H9 (cell line): ENCODE results near the gene DTNA. TPM values are rescaled to one million over a fixed set of nuclear protein-coding genes. Genes with fewer than 3 reads are reported as not detected.
A peak's percentile ranks its signal among the peaks of the same experiment; 100 is the strongest.

Experiments used
- DNase-seq: peaks from one replicate; pipeline ENCODE4 v3.0.0-alpha.2; 2017
- H2AFZ ChIP-seq: one replicate; pipeline ENCODE4 v1.6.1; 2013; ENCODE audit warnings: mild to moderate bottlenecking, low read length, control low read depth, moderate library complexity
- H2AK5ac ChIP-seq: 2 replicates; pipeline ENCODE4 v1.6.1; 2013; ENCODE audit warnings: low read length, control low read depth, mixed read lengths; ENCODE audit not compliant: insufficient read length
- H2BK120ac ChIP-seq: one replicate; pipeline ENCODE4 v1.6.1; 2013; ENCODE audit warnings: low read depth, mild to moderate bottlenecking, low read length, control low read depth, inconsistent platforms; ENCODE audit not compliant: poor library complexity, severe bottlenecking
- H2BK12ac ChIP-seq: 2 replicates; pipeline ENCODE4 v1.6.1; 2013; ENCODE audit warnings: low read length, control low read depth, mixed read lengths, low read depth; ENCODE audit not compliant: insufficient read length
- H2BK15ac ChIP-seq: 2 replicates; pipeline ENCODE4 v1.6.1; 2013; ENCODE audit warnings: low read depth, low read length, control low read depth
- H2BK20ac ChIP-seq: one replicate; pipeline ENCODE4 v1.6.1; 2013; ENCODE audit warnings: low read depth, mild to moderate bottlenecking, low read length, control low read depth, inconsistent platforms; ENCODE audit not compliant: poor library complexity, severe bottlenecking
- H2BK5ac ChIP-seq: 2 replicates; pipeline ENCODE4 v1.6.1; 2013; ENCODE audit warnings: low read length, control low read depth, mixed read lengths; ENCODE audit not compliant: insufficient read length
- H3K14ac ChIP-seq: 2 replicates; pipeline ENCODE4 v1.6.1; 2013; ENCODE audit warnings: low read length, control low read depth; ENCODE audit not compliant: insufficient read depth
- H3K18ac ChIP-seq: 2 replicates; pipeline ENCODE4 v1.6.1; 2013; ENCODE audit warnings: low read depth, mild to moderate bottlenecking, mixed read lengths, low read length, control low read depth; ENCODE audit not compliant: insufficient read length
- H3K23ac ChIP-seq: 2 replicates; pipeline ENCODE4 v1.6.1; 2013; ENCODE audit warnings: low read length, control low read depth, mixed read lengths, low read depth; ENCODE audit not compliant: insufficient read length
- H3K23me2 ChIP-seq: 2 replicates; pipeline ENCODE4 v1.6.1; 2013; ENCODE audit warnings: low read depth, mild to moderate bottlenecking, mixed read lengths, low read length, control low read depth; ENCODE audit not compliant: insufficient read length, poor library complexity, severe bottlenecking
- H3K27ac ChIP-seq: 2 replicates; pipeline ENCODE4 v1.5.1; 2013; ENCODE audit warnings: low read length, control low read depth, mixed read lengths, low read depth; ENCODE audit not compliant: insufficient read length
- H3K27me3 ChIP-seq: 2 replicates; pipeline ENCODE4 v1.6.1; 2013; ENCODE audit warnings: low read length, control low read depth, inconsistent platforms; ENCODE audit not compliant: insufficient read depth
- H3K4ac ChIP-seq: 2 replicates; pipeline ENCODE4 v1.6.1; 2013; ENCODE audit warnings: low read depth, mild to moderate bottlenecking, control low read depth, inconsistent platforms, low read length, moderate library complexity
- H3K4me1 ChIP-seq: 2 replicates; pipeline ENCODE4 v1.6.1; 2013; ENCODE audit warnings: low read length, control low read depth, inconsistent platforms; ENCODE audit not compliant: insufficient read depth
- H3K4me2 ChIP-seq: 2 replicates; pipeline ENCODE4 v1.6.1; 2013; ENCODE audit warnings: low read length, control low read depth, mixed read lengths; ENCODE audit not compliant: insufficient read length, insufficient read depth
- H3K56ac ChIP-seq: 2 replicates; pipeline ENCODE4 v1.6.1; 2013; ENCODE audit warnings: low read depth, mild to moderate bottlenecking, mixed read lengths, low read length, control low read depth; ENCODE audit not compliant: insufficient read length
- H3K79me1 ChIP-seq: 2 replicates; pipeline ENCODE4 v1.6.1; 2013; ENCODE audit warnings: low read depth, mild to moderate bottlenecking, moderate library complexity, low read length, control low read depth, inconsistent platforms; ENCODE audit not compliant: insufficient read depth, poor library complexity, severe bottlenecking
- H3K79me2 ChIP-seq: 2 replicates; pipeline ENCODE4 v1.6.1; 2013; ENCODE audit warnings: low read length, control low read depth, inconsistent platforms; ENCODE audit not compliant: insufficient read depth
- H3K9ac ChIP-seq: 2 replicates; pipeline ENCODE4 v1.6.1; 2013; ENCODE audit warnings: low read length, control low read depth, mixed read lengths; ENCODE audit not compliant: insufficient read length; ENCODE audit errors: extremely low read depth
- H3K9me3 ChIP-seq: one replicate; pipeline ENCODE4 v1.6.1; 2013; ENCODE audit warnings: low read depth, low read length, inconsistent platforms; ENCODE audit not compliant: control insufficient read depth
- H3T11ph ChIP-seq: one replicate; pipeline ENCODE4 v1.6.1; 2013; ENCODE audit warnings: mild to moderate bottlenecking, low read length, control low read depth, inconsistent platforms
- H4K20me1 ChIP-seq: one replicate; pipeline ENCODE4 v1.6.1; 2013; ENCODE audit not compliant: control insufficient read depth, insufficient read length, insufficient read depth
- H4K5ac ChIP-seq: 2 replicates; pipeline ENCODE4 v1.6.1; 2013; ENCODE audit warnings: low read depth, mild to moderate bottlenecking, mixed read lengths, low read length, control low read depth; ENCODE audit not compliant: insufficient read length
- H4K8ac ChIP-seq: replicated peaks from 2 replicates; pipeline ENCODE4 v1.6.1; 2013; ENCODE audit warnings: low read length, control low read depth, mixed read lengths, low read depth; ENCODE audit not compliant: insufficient read length
- H4K91ac ChIP-seq: 2 replicates; pipeline ENCODE4 v1.6.1; 2013; ENCODE audit warnings: low read depth, mild to moderate bottlenecking, moderate library complexity, mixed read lengths, low read length, control low read depth; ENCODE audit not compliant: insufficient read length
- H3K27ac Mint-ChIP-seq, 3 experiments: 2 replicates in 2 of 3; 3 replicates in 1 of 3; pipeline ENCODE4 v1.8.0; 2020 to 2021; ENCODE audit warnings: mixed read lengths in 3 of 3, mild to moderate bottlenecking in 1 of 3, moderate library complexity in 1 of 3
- H3K27me3 Mint-ChIP-seq: 2 replicates; pipeline ENCODE4 v1.8.0; 2021; ENCODE audit warnings: low read depth, mild to moderate bottlenecking, moderate library complexity, mixed read lengths
- H3K36me3 Mint-ChIP-seq, 3 experiments: 2 replicates in 2 of 3; 3 replicates in 1 of 3; pipeline ENCODE4 v1.8.0; 2020 to 2021; ENCODE audit warnings: low read depth in 3 of 3, mixed read lengths in 3 of 3; ENCODE audit not compliant: insufficient read depth in 1 of 3
- H3K4me1 Mint-ChIP-seq, 2 experiments: 2 replicates each; pipeline ENCODE4 v1.8.0; 2020; ENCODE audit warnings: mixed read lengths in 2 of 2
- H3K4me3 Mint-ChIP-seq, 2 experiments: 2 replicates in 1 of 2; 3 replicates in 1 of 2; pipeline ENCODE4 v1.8.0; 2020 to 2021; ENCODE audit warnings: mild to moderate bottlenecking in 2 of 2, mixed read lengths in 2 of 2, moderate library complexity in 1 of 2
- H3K9me3 Mint-ChIP-seq, 2 experiments: 2 replicates in 1 of 2; 3 replicates in 1 of 2; pipeline ENCODE4 v1.8.0; 2020; ENCODE audit warnings: mild to moderate bottlenecking in 2 of 2, mixed read lengths in 2 of 2, moderate library complexity in 1 of 2
- WGBS: extraction: QIAGEN DNeasy Blood & Tissue Kit; methylation state at CpG from one replicate; pipeline ENCODE4 v1.1.7; 2013; ENCODE audit warnings: missing lambda C conversion rate, low lambda C conversion rate, mixed read lengths; ENCODE audit not compliant: insufficient read length; ENCODE audit errors: extremely low coverage; 5-methylcytosine and 5-hydroxymethylcytosine counted together
- total RNA-seq: library from RNA; stranded (reverse); gene quantifications from 2 replicates; pipeline ENCODE4 v1.2.1, GENCODE V29; 2021
- TF ChIP-seq, protein P1 (sequence below): fragments of 200-600 bp; sonication (generic); conservative IDR thresholded peaks from 3 replicates; pipeline ENCODE4 v1.8.0; 2021; ENCODE audit warnings: antibody characterized with exemption, mild to moderate bottlenecking

Gene DTNA
- total RNA-seq, 1 experiment from 2014 or later = 25.5 TPM

DNA sequence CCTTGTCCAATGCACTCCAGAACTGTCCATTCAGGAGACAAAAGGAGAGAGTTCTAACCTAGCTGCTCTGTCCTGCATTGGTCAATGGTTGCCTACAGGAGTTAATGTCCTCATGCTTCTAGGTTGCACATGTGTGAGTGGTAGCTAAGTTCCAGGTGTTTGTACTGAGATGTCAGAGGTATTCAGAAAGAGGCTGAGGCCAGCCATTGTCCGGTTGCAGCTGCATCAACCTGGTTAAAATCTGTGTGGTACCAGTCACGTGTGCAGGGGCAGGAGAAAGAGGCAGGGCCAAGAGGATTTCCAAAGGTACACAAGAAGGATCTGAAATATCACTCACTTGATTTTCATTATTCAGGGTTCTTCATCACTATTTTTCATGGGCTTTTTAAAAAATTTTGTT is 70.8 kb downstream of the DTNA start:
- no peaks in the 10 kb centered on the region for H3K27me3 ChIP-seq
- H3K56ac ChIP-seq = no peak overlapping the region
- H3K18ac ChIP-seq = no peak overlapping the region
- no peak overlapping the region for H3K27ac ChIP-seq
- no peak overlapping the region for H2BK20ac ChIP-seq
- H3T11ph ChIP-seq = no peak overlapping the region
- H4K20me1 ChIP-seq = no peaks in the 10 kb centered on the region
- no peak overlapping the region for H4K5ac ChIP-seq
- Mint-ChIP-seq H3K9me3 (peaks cover 0 to 1% of the 10 kb centered on the region in 2 experiments; a peak in 1 of 5 replicates), H3K27ac (peak overlapping the region in 1 of 3 experiments; percentile 9; a peak in 1 of 7 replicates), H3K27me3 (no peaks in the 10 kb centered on the region), H3K4me1 (peaks cover 0 to under 1% of the 10 kb centered on the region in 2 experiments; a peak in 2 of 4 replicates), H3K4me3 (no peak overlapping the region), H3K36me3 (peaks cover 0 to 6% (median 0%) of the 10 kb centered on the region in 3 experiments; a peak in 1 of 7 replicates)
- H3K79me1 ChIP-seq = no peaks in the 10 kb centered on the region
- no peak overlapping the region for H3K14ac ChIP-seq
- H3K9ac ChIP-seq = no peak overlapping the region
- H2BK15ac ChIP-seq = no peak overlapping the region
- no CpG with 5 or more reads among the region's 2 CpGs for WGBS
- no peak for DNase-seq
- peak overlapping the region; percentile 63 for H4K91ac ChIP-seq
- no peak overlapping the region for H4K8ac ChIP-seq
- H3K23ac ChIP-seq = no peak overlapping the region
- H3K4me2 ChIP-seq = no peak overlapping the region
- no peaks in the 10 kb centered on the region for H3K9me3 ChIP-seq
- no peaks in the 10 kb centered on the region for H3K4me1 ChIP-seq
- no peak overlapping the region for H3K4ac ChIP-seq
- H2AFZ ChIP-seq = no peak overlapping the region
- H2BK120ac ChIP-seq = no peak overlapping the region
- H3K79me2 ChIP-seq = no peaks in the 10 kb centered on the region
- no peak overlapping the region for H2BK12ac ChIP-seq
- TF ChIP-seq, protein P1, sequence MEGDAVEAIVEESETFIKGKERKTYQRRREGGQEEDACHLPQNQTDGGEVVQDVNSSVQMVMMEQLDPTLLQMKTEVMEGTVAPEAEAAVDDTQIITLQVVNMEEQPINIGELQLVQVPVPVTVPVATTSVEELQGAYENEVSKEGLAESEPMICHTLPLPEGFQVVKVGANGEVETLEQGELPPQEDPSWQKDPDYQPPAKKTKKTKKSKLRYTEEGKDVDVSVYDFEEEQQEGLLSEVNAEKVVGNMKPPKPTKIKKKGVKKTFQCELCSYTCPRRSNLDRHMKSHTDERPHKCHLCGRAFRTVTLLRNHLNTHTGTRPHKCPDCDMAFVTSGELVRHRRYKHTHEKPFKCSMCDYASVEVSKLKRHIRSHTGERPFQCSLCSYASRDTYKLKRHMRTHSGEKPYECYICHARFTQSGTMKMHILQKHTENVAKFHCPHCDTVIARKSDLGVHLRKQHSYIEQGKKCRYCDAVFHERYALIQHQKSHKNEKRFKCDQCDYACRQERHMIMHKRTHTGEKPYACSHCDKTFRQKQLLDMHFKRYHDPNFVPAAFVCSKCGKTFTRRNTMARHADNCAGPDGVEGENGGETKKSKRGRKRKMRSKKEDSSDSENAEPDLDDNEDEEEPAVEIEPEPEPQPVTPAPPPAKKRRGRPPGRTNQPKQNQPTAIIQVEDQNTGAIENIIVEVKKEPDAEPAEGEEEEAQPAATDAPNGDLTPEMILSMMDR = no peak
- H2BK5ac ChIP-seq = no peak overlapping the region
- H3K23me2 ChIP-seq = no peaks in the 10 kb centered on the region
- H2AK5ac ChIP-seq = no peak overlapping the region
